ENCODE measurements around the gene SMYD3.

SMYD3 gene

GRCh38 chr1:246512230-246512629 is 5.2 kb upstream of the SMYD3 start:
- Histone ChIP-seq H3K9me3 (ENCODE audit: insufficient read depth, low read length, severe bottlenecking) (peaks cover 38% of the 10 kb centered on the region), H3K27ac (ENCODE audit: low read length) (no peak overlapping the region), H3K9ac (ENCODE audit: low read depth, low read length) (no peak overlapping the region), H4K20me1 (ENCODE audit: insufficient read depth, low read length) (no peaks in the 10 kb centered on the region), H3K27me3 (ENCODE audit: insufficient read depth, low read length, poor library complexity) (no peaks in the 10 kb centered on the region), H2AFZ (ENCODE audit: low read depth, low read length) (no peak overlapping the region), H3K4me2 (ENCODE audit: insufficient read depth, low read length) (no peak overlapping the region), H3K36me3 (ENCODE audit: insufficient read depth, low read length) (no peaks in the 10 kb centered on the region), H3K4me3 (ENCODE audit: low read depth in 1 of 2, low read length in 2 of 2) (no peak overlapping the region), H3K4me1 (ENCODE audit: insufficient read depth, low read length) (peaks cover 10% of the 10 kb centered on the region), H3K79me2 (ENCODE audit: insufficient read depth, low read length) (no peaks in the 10 kb centered on the region)
- TF ChIP-seq CTCF (IDR thresholded peaks at IDR 0.05; ENCODE audit: borderline replicate concordance, extremely low read depth, low read length, poor library complexity, severe bottlenecking): no peak
- TF ChIP-seq EZH2 (IDR thresholded peaks at IDR 0.05; ENCODE audit: borderline replicate concordance, low read depth, low read length, severe bottlenecking): no peak
- DNase-seq: no peak
- ATAC-seq (ENCODE audit: insufficient read depth, low read depth): no peak

- no peak overlapping the region for H3K27ac ChIP-seq (ENCODE audit: low read length)
- ATAC-seq (ENCODE audit: insufficient read depth, low read depth) (no peak), DNase-seq (no peak)
- no peak overlapping the region for H2AFZ ChIP-seq (ENCODE audit: low read depth, low read length)
- peaks cover 28% of the 10 kb centered on the region for H3K9me3 ChIP-seq (ENCODE audit: insufficient read depth, low read length, severe bottlenecking)
- no peaks in the 10 kb centered on the region for H3K27me3 ChIP-seq (ENCODE audit: insufficient read depth, low read length, poor library complexity)
- no peak for TF ChIP-seq CTCF (IDR thresholded peaks at IDR 0.05; ENCODE audit: borderline replicate concordance, extremely low read depth, low read length, poor library complexity, severe bottlenecking)
- H3K4me3 ChIP-seq (ENCODE audit: low read depth in 1 of 2, low read length in 2 of 2): no peak overlapping the region
- no peak overlapping the region for H3K9ac ChIP-seq (ENCODE audit: low read depth, low read length)
- H3K4me2 ChIP-seq (ENCODE audit: insufficient read depth, low read length): no peak overlapping the region
- H3K79me2 ChIP-seq (ENCODE audit: insufficient read depth, low read length): peaks cover 8% of the 10 kb centered on the region
- H3K4me1 ChIP-seq (ENCODE audit: insufficient read depth, low read length): peaks cover 15% of the 10 kb centered on the region
- no peaks in the 10 kb centered on the region; the same call in 1 of the 2 replicates for H3K36me3 ChIP-seq (ENCODE audit: insufficient read depth, low read length)
- no peaks in the 10 kb centered on the region for H4K20me1 ChIP-seq (ENCODE audit: insufficient read depth, low read length)
These were observed 4.1 kb upstream of the SMYD3 start for GRCh38 chr1:246511203-246511602.

- no peaks in the 10 kb centered on the region for H4K20me1 ChIP-seq (ENCODE audit: insufficient read depth, low read length)
- no peak overlapping the region for H2AFZ ChIP-seq (ENCODE audit: low read depth, low read length)
- H3K27me3 ChIP-seq (ENCODE audit: insufficient read depth, low read length, poor library complexity): no peaks in the 10 kb centered on the region
- no peak overlapping the region for H3K9ac ChIP-seq (ENCODE audit: low read depth, low read length)
- H3K4me2 ChIP-seq (ENCODE audit: insufficient read depth, low read length): no peak overlapping the region
- TF ChIP-seq EZH2 (IDR thresholded peaks at IDR 0.05; ENCODE audit: borderline replicate concordance, low read depth, low read length, severe bottlenecking): no peak
- TF ChIP-seq CTCF (IDR thresholded peaks at IDR 0.05; ENCODE audit: borderline replicate concordance, extremely low read depth, low read length, poor library complexity, severe bottlenecking): no peak
- no peak overlapping the region for H3K27ac ChIP-seq (ENCODE audit: low read length)
- peaks cover 23% of the 10 kb centered on the region for H3K4me1 ChIP-seq (ENCODE audit: insufficient read depth, low read length)
- no peak overlapping the region for H3K4me3 ChIP-seq (ENCODE audit: low read depth in 1 of 2, low read length in 2 of 2)
- peaks cover 11% of the 10 kb centered on the region for H3K79me2 ChIP-seq (ENCODE audit: insufficient read depth, low read length)
- peaks cover 21% of the 10 kb centered on the region for H3K9me3 ChIP-seq (ENCODE audit: insufficient read depth, low read length, severe bottlenecking)
- H3K36me3 ChIP-seq (ENCODE audit: insufficient read depth, low read length): peaks cover 2% of the 10 kb centered on the region; the same call in 1 of the 2 replicates
- DNase-seq (no peak), ATAC-seq (ENCODE audit: insufficient read depth, low read depth) (no peak)
These were observed 3.3 kb upstream of the SMYD3 start for GRCh38 chr1:246510147-246511030.

Data from DND-41 (cell line).